HG02852 (cell line): Measurements from ENCODE around the gene CELA3B.
A peak's percentile ranks its signal among the peaks of the same experiment; 100 is the strongest.
"Not testable (repeated sequence)": the region's sequence is repeated elsewhere in the genome, so short reads cannot be mapped to it uniquely, and the experiment has no call there.

ENCODE experiments used
- ATAC-seq: cut with Tn5 transposase; IDR thresholded peaks from one replicate; pipeline ENCODE4 v1.9.1; 2021; ENCODE audit warnings: mild to moderate bottlenecking, moderate library complexity; ENCODE audit not compliant: unreplicated experiment

The CELA3B gene

DNA sequence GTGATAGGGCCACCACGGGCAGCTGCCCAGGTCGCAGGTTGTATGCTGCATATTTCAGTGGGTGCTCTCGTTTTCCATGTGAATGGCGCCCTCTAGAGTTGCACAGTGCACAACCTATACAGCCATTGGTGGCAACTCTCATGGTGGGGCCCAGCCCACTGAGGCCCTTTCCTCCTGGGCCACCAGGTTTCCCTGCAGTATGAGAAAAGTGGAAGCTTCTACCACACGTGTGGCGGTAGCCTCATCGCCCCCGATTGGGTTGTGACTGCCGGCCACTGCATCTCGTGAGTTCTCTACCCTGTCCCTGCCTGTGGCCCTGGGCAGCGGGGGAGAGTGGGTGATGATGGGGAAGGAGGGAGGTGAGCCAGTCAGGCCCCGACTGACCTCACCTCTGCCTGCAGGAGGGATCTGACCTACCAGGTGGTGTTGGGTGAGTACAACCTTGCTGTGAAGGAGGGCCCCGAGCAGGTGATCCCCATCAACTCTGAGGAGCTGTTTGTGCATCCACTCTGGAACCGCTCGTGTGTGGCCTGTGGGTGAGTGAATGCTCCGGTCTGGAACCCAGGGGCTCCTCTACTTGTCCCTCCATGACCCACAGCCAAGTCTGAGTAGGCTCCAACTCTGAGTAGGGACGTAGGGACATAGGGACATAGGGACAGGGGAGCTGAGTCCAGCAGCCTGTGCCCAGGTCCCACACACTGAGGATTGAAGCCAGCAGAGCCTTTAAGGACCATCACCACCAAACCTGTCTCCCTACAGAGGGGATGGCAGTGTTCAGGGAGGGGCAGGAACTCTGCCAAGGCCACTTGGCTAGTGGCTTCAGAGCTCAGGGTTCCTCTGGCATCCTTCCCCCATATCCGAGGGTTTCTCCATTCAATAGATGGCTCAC is 28.7 kb downstream of the CELA3B start:
- ATAC-seq = not testable (repeated sequence)

DNA sequence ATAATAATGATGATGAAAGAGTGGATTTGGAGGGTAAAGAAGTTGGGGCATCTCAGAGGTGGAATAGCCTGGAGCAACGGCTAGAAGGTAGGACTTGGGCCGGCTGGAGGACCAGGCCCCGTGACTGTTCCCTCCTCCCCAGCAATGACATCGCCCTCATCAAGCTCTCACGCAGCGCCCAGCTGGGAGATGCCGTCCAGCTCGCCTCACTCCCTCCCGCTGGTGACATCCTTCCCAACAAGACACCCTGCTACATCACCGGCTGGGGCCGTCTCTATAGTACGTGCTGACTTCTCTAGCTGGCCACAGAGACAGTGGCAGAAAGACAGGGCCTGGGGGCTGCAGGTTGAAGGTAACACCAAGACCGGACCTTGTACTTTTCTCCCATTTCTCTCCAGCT is 29.9 kb downstream of the CELA3B start:
- ATAC-seq = not testable (repeated sequence)

DNA sequence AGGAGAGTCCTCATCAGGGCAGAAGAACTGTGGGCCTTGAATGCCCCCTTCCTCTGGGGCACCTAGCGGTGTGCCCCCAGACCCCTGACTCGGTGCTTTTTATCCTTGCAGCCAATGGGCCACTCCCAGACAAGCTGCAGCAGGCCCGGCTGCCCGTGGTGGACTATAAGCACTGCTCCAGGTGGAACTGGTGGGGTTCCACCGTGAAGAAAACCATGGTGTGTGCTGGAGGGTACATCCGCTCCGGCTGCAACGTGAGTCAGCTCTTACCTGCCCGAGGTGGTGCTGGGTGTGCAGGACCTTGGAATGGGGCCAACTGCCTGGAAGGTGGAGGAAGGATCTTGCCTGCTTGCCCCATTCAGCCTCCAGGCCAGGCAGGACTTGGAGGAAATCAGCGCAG is 30.4 kb downstream of the CELA3B start:
- ATAC-seq = not testable (repeated sequence)

DNA sequence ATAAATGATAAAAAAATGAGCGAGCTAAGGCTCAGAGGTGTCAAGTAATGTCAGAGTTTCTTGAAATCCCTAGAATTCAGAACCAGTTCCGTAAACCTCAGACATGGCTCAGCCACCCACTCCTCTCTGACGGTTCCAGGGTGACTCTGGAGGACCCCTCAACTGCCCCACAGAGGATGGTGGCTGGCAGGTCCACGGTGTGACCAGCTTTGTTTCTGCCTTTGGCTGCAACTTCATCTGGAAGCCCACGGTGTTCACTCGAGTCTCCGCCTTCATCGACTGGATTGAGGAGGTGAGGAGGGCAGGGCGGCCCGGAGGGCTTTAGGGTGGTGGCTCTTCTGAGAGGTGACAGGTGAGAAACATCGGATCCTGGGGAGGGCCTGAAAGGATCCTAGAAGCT is 32.7 kb downstream of the CELA3B start:
- not testable (repeated sequence) for ATAC-seq

DNA sequence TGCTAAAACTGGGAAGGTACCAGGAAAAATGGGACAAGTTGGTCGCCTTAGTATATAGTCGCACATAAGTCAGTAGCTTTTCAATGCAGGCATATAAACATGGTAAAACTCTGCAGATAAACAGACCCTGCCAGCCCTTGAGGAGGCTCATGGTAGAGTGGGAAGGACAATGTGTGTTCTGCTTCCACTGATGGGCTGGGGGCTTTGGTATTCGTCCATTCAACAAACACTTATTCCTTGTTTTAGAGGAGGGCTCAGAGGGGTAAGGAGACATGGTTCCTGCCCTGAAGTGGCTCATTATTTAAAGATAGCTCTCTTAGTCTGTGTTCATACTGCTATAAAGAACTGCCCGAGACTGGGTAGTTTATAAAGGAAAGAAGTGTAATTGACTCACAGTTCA is 35.9 kb downstream of the CELA3B start:
- not testable (repeated sequence) for ATAC-seq

DNA sequence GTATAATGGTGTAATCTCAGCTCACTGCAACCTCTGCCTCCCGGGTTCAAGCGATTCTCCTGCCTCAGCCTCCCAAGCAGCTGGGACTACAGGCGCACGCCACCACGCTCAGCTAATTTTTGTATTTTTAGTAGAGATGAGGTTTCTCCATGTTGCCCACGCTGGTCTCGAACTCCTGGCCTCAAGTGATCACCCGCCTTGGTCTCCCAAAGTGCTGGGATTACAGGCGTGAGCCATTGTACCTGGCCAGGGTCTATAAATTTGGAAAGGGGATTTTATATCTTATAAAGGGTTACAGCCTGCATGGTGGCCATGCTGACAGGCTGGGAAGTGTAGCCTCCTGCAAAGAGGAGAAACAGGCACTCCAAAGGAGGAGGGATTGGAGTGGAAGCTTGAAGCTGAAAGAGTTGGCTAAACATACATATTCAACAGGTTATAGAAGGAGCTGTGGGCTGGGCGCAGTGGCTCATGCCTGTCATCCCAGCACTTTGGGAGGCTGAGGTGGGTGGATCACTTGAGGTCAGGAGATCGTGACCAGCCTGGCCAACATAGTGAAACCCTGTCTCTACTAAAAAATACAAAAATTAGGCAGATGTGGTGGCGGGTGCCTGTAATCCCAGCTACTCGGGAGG is 37.9 kb downstream of the CELA3B start:
- ATAC-seq = not testable (repeated sequence)

DNA sequence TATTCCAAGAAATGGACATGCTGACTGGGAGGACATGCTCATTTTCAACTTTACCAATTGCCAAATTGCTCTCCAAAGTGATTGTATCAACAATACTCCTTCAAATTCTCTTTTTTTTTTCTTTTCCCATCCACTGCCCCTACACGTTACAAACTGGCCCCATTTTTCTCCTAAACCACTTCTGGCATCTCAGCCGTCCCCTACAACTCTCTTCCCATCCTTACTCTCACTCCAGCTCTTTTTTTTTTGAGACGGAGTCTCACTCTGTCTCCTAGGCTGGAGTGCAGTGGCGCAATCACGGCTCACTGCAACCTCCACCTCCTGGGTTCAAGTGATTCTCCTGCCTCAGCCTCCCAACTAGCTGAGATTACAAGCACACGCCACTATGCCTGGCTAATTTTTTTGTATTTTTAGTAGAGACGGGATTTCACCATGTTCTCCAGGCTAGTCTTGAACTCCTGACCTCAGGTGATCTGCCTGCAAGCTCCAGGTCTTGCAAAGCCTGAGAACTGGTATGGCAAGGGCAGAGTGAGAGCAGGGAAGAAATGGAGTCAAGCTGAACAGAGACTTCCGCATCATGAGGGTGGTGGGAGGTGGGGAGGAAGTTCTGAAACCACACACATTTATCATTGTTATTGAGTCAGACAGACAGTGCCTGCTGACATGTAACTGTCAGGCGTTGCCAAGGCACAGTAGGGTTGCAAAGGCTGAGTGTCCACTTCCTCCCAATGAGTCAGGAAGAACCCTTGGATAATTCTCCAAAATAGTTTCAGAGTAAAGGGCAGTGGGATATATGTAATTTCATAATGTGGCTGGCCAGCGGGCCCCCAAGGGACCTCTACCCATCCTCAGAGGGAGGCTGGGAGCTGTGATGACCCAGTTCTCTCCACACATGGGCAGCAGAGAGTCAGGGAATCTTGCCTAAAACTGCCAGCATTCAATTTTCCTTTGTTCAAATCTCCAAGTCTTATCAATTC is 42.0 kb downstream of the CELA3B start:
- ATAC-seq = no peak

DNA sequence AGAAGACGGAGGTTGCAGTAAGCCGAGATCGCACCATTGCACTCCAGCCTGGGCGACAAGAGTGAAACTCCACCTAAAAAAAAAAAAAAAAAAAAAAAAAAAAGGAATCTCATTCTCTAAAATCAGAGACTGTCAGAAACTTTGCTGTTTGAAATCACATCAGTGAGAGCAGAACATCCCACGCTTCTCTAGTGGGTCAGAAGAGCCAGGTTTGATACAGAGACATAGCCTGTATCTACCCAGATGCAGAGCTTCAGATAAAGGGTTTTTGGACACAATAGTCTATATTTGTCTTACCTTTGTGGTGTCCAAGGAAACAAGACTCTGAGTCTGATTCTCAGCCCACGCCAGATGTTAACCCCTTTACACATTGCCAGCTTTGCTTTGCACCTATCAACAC is 44.2 kb downstream of the CELA3B start:
- ATAC-seq = no peak

DNA sequence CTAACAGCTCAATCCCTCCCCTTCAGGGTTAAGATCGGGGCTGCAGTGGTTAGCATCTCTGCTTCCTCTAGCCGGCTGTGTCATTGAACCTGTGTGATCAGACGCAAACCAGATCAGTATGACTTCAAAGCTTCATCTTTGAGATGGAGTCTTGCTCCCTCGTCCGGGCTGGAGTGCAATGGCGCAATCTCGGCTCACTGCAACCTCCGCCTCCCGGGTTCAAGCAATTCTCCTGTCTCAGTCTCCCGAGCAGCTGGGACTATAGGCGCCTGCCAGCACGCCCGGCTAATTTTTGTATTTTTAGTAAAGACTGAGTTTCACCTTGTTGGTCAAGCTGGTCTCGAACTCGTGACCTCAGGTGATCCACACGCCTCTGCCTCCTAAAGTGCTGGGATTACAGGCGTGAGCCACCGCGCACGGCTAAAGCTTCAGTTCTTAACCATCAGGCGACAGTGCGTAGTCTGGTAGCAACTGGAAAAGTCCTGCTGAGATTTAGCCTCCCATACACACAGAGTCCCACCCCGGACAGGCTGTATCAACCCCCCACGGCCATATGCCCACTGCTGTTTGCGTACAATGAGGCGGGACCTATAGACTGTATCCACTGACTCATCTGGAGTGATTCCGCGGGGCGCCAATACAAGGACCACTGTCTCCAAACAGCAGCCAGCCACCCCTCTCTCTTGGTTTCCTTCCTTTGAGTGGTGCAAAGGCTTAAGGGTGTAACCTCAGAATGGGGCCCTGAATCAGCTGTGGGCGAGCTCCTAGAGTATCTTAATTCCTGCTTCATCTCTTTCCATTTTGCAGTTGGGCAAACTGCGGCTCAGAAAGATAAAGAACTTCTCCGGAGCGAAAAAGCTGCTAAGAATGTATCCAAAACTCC is 47.9 kb downstream of the CELA3B start:
- peak; percentile 43 for ATAC-seq

DNA sequence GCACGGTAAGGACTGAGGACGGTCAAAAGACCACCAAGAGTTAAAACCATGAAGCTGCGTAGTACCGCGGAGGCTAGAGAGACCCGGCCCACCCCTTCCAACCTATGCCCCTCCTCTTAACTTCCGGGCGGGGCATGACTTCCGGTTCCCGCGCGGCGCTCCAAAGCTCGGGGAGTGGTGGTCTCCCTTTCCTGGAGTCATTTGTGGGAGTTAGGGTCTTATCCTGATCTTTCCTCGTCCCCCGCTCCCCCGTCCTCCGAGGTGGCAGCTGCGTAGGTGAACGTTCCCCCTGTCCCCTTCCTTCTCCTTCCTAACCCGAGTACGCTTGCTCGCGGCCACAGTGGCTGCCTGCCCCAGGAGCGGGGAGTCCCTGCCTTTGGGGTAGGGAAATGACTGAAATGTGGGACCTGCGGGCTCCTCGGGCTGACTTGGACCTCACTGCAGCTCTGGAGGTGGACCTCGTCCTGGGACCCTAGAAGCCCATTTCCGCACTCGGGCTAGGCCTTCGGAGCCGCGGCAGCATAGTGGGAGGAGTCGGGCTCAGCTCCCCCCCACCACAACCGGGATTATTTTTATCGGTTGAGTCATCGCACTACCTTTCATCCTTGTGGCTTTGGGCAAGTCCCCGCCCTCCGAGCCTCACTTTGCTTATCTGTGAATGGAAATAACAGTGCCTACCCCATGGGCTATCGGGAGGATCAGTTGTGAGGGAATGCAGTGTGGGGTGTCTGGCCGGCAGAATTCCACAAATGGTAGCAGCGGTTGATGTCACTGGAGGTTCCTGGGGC is 48.7 kb downstream of the CELA3B start:
- peak; percentile 64 for ATAC-seq

DNA sequence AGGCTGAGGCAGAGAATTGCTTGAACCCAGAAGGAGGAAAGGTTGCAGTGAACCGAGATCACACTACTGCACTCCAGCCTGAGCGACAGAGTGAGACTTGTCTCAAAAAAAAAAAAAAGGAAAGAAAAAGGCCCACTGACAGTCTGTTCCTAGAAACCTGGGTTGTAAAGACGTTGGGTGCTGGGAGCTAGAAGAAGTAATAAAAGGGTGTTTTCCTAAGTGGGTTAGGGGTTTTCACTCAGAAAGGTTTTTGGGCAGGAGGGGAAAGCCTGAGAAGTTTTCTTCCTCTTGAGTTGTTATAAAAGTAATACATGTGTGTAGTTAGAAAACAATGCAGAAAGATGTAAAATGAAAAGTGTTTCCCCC is 50.1 kb downstream of the CELA3B start:
- ATAC-seq = no peak

DNA sequence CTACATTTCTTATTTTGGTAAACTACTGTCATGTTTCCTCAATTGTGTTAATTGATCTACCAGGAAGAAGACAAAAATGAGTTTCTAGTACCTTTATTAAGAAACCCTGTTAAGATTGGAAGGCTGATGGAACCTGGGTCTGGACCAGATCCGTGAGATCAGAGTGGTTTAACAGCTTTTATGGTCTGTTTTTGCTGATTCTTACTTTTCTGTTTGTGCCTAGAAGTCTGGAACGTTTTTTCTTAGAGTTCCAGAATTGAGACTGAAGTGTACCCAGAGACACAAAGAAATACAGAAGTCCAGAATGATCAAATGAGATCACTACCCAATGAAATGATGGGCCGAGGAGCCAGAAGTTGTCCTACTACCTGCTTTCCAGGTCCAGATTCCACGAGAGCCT is 53.2 kb downstream of the CELA3B start:
- no peak for ATAC-seq

DNA sequence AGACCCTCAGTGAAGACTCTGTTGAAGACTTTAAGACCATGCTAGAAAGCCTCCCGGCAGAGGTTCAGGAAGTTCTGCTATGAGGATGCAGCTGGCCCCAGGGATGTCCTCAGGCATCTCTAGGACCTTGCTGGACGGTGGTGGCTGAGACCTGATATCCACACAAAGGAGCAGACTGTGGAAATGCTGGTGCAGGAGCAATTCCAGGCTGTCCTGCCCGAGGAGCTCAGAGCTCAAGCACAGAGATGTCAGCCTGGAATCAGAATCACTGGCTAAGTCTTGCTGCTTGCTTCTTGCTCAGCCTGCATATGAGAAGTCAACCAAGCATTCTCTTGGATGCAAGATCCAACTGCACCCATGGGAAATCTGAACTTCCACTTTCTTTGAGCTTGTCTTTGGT is 53.7 kb downstream of the CELA3B start:
- no peak for ATAC-seq

DNA sequence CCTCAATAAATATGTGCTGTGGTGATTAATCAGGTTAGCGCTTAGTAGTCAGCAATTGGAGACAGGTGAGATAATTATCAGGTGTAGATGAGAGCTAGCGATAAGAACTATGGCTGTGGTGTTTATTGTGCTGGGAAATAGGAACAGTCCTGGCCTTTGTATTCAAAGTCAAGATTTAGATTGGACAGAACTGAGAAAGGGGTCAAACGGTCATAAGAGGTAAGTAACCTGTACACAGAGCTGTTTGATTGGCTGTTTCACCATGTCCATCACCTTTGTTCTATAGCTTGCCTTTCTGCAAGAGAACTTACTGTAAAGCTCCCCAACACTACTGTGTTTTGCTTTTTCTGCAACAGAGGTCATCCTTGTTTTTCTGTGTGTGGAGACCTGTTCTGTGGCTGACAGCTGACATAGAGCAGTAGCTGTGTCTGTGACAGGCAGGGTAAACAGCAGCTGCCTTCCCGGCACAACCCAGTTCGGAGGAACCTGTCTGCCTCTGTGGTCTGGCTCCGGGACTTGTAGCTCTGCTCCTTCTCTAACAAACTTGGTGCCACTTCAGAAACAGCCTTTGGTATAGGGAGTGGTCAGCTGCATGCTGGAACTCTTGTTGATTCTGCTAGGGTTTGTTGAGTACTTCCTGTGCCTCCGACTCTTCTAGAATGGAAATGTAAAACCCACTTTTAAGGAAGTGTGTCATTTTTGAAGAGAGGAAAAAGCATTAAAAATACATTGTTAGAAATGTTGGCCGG is 54.6 kb downstream of the CELA3B start:
- no peak for ATAC-seq

DNA sequence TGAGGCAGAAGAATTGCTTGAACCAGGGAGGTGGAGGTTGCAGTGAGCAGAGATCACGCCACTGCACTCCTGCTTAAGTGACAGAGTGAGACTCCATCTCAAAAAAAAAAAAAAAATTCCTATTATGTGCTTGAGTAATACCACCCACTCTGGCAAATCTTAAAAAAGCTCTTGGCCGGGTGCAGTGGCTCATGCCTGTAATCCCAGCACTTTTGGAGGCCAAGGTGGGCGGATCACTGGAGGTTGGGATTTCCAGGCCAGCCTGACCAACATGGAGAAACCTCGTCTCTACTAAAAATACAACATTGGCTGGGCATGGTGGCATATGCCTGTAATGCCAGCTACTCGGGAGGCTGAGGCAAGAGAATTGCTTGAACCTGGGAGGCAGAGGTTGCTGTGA is 58.0 kb downstream of the CELA3B start:
- ATAC-seq = not testable (repeated sequence)

DNA sequence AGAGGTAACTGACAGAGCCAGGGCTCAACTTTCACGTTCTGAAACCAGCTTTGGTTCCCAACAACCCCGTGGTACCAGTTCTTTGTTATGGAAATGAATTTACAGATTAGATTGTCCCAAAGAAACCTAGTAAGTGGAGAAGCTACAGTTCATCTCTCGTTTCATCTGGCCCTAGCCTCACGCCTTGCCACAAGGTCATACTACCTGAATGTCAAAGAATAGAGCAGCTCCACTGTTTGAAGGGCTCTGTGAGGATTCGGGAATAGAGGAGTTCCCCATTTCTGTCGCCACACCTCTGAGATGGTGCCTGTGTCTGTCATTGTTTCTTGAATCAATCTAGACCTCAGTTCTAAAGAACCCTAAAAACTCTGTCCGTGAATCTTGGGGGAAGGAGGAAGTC is 60.7 kb downstream of the CELA3B start:
- ATAC-seq = no peak

DNA sequence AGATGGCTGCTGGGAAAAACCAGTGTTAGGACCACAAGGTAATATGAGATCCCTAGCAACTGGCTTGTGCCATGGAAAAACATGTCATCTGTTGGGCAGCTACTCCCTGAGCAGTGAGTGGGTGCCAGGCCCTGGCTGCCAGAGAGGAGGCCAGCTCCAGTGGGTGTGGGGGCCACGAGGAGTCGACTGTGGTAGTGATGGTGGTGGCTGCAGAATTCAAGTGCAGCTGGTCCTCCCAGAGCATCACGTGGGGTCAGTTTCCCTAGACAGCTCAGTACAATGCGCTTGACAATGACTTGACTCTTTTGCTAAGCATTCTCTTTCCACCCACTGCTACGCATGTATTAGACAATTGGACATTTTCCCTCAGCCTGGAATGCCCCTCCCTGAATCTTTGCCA is 61.2 kb downstream of the CELA3B start:
- no peak for ATAC-seq
